ENCODE measurements around the gene BTBD2.

Gene BTBD2

DNA sequence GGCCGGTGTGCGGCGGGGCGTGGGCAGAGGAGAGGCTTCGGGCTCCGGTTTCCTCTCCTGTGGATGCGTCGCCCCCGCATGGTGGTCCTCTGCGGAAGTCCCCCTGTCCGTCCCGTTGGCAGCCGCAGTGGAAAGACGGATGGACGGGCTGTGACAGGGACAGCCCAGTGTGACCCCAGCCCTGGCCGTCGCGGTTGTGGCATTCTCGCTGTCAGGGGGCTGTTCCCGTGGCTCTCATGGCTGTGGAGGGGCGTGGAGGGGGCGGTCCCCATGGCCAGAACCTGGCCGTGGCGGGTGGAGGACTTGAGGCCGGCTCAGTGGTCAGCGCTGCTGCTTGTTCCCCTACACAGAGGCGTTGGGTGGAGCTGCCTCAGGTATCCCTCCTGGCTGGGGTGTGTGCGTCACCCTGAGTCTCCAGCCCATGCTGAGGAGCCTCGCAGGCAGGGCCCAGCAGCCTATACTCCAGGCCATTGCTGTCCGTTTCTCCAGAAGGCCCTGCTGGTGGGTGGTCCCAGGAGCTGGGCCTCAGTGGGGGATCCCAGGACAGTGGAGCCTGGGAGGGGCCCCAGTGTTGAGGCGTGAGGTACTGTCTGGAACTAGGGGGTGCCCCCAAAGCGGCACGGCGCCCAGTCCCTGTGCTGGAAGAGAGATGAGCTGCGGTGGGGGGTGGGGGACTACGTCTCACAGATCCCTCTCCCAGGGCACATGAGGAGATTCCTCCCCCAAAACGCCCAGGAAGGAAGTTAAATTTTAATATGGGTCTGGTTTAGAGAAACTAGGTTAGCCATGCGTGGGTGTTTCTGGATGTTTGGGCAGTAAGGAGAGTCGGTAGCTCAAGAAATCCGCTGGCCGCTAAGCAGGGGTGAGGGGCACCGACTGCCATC lies 54.3 kb downstream of the BTBD2 start:
- no peak for DNase-seq (ENCODE audit: low read depth in 2 of 2)

DNA sequence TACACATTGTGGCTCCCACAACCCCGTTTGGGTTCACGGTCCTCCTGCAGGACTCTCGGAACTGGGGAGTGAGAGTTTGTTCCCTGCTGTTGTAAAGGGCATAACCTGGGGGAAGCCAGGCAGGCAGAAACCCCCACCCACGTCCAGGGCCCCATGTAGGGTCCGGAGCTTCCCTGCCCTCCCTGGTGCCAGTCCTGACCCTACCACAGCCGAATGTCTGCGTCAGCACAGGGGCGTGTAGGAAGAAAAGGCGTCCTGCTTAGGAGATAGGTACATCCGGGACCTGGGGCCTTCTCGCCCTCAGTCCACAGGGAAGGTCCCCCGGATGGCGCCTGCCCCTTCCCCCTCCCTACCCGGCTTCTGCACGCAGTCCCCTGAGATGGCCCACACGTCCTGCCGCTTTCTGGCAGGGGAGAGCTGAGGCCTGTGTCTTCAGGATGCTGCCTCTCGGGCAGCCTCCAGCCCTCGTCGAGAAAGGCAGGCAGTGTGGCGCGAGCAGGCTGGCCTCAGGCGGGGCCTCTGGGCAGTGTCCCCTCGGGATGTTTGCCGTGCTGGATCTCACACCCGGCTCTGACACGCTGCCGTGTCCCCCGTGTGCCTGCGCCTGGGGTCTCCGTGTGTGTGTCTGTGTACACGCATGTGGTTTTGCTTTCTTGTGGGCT lies 55.5 kb downstream of the BTBD2 start:
- DNase-seq (ENCODE audit: low read depth in 2 of 2) = no peak

DNA sequence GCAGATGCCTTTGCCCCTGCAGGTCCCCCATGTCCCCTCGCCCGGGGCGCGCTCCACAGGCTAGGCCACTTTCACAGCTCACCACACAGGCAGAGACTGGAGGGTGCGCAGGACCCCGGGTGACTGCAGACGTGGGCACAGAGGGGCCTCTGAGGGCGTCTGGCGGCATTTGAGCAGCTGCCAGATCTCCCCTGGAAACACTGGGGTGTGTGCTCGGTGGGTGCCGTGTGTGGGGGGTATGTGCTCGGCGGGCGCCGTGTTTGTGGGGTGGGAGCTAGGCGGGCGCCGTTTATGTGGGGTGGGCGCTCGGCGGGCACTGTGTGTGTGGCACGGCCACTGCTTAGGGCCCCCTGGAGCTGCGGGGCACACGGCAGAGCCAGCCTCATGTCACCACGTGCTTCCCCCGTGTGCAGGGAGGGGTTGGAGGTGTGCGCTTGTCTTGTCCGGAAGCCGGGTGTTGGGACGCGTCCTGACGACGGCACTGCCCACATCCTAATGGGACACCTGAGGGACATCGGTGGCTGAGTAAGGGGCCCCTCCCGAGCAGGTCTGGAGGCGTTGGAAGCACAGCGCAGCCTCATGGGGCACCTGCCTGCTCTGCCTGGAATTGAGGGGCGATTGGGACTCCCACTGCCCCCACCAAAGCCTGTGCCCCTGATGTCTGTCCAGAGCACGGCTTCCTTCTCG lies 57.8 kb downstream of the BTBD2 start:
- no peak for DNase-seq (ENCODE audit: low read depth in 2 of 2)

DNA sequence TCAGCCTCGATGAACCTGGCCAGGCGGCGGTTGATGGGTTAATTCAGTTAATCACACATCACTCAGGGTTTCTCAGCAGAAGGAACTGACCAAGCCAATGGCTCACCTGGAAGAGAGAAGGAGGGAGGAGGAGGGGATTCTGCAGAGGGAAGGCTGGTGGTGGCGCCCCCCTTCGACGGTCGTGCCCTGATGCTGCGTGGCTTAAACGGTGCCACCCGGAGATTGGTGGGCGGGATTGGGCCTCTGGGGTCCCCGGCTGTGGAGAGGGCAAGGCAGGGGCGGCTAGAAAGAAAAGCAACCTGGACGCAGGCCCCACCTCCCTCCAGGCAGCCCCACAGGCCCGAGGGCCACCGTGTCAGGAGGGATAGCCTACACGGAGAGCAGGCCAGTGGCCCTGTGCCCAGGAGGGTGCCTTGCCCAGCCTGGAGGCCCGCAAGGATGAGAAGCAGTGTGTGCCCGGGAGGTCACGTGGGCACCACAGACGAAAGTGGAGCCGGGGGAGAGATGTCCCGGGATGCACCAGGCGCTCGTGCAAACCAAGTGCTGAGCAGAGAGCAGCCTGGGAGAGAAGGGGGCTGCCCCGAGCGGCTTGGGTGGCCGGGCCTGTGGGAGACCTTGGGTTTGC lies 58.5 kb downstream of the BTBD2 start:
- no peak for DNase-seq (ENCODE audit: low read depth in 2 of 2)

DNA sequence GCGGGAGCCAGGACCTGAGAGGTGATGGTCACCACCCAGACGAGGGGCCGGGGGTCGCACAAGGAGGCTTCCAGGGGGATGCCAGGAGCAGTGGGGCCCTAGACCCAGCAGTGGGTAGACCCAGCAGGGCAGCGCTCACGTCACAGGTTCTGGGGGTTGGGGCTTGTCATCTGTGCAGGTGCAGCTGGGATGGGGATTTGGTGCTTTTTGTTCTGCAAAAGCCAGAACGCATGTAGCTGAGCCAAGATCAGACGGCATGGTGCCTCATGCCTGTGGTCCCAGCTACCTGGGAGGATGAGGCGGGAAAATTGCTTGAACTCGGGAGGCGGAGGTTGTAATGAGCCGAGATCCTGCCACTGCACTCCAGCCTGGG lies 59.4 kb downstream of the BTBD2 start:
- DNase-seq (ENCODE audit: low read depth in 2 of 2) = no peak

DNA sequence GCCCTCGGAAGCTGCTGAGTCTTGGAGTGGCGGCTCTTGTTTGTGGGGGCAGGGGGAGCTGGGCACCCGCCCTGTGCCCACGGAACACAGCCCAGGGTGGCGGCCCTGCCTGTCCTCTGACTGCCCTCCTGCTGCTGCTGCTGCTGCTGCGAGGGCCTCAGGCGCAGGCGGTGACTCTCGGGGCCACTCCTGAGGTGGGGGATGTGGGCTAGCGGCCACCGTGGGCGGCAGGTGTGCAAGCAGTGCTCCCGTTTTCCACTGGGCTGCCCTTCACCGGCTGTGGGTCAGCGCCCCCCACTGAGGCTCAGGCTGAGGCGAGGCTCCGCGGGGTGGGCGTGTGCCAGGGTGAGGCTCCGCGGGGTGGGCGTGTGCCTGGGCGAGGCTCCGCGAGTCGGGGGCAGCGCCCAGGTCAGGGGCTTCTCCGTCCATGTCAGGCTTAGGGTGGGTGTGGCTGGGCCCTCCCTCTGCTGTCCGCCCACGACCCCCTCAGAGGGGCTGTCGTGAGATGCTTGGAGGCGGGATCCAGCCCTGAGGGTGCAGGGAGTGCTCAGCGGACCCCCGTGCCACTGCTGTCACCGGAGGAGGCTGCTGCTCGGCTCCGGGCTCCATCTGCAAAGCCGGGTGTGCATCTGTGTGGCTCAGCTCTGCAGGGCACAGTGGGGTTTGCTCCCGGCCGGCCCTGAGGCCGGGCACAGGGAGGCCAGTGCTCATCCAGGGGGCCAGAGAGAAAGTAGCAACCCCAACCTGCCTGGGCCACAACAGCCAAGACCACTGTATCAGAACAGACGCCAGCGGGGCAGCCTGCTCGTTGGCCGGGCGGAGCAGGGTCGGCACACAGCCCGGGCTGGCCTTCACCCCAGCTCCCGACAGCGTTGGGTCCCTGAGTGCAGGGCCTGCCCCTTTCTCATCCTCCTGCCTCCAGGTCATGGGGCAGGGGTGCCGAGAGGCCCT lies 60.1 kb downstream of the BTBD2 start:
- DNase-seq (ENCODE audit: low read depth in 2 of 2) = no peak

DNA sequence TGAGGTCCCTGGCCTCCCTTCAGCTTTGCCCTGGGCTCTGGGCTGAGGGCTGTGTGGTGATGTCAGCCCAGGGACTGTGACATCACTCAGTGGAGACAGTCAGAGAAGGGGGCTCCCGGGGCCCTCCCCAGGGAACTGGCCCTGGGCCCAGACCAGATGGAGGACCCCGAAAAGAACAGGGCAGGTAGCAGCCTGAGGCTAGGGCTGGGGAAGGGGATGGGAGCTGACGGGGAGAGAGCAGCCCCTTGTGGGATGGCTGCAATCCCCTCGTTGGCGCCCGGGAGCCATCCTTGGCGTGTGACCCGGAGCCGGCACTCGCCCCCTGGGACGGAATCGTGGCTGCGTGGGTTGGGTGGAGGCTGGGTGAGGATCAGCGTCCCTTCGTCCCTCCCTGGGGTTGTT lies 61.0 kb downstream of the BTBD2 start:
- DNase-seq (ENCODE audit: low read depth in 2 of 2) = no peak

DNA sequence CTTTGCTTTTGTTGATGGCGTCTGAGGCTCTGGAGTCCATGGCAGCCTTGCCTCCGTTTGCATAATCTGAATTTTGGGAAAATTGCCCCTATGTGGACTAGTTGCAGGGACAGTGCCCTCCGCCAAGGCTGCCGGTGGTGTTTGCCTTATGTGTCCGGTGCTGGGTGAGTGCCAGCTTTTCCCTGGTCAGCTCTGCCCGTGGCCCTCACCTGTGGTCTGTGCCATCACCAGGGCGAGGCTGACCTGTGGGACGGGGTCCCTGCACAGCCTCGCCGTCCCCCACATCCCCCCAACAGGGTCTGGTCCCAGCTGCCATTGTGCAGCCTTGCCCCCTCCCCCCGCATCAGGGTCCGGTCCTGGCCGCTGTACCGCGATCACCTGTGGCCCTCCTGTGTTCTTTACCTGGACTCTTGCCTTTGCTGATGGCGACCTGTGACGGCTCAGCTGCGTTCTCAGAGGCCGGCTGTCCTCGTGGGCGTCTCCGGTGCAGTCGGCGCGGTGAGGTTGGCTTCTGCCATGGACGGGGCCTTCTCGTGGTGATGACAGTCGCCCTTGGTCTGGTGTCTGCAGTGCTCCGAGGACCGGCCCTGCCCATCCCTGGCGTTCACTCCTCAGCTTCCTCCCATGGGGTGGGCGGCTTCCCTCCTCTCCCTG lies 61.9 kb downstream of the BTBD2 start:
- DNase-seq (ENCODE audit: low read depth in 2 of 2) = no peak

DNA sequence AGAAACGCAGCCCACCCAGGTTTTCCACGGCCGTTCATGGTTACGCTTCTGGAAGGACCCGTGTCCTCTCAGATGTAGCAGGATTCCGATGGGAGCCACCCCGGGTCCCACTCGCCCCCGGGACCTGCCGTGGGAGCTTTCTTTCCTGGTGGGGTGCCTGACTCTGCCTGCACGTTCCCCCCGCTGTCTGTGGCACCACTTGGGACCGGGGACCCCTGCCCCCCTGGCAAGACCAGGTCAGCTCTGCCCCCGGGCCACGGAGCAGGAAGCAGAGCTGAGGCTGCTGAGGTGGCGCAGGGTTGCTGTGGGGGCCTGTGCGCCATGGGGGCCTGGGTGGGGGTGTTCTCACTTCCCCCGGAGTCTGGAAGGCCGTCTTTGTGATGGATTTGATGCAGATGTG lies 62.5 kb downstream of the BTBD2 start:
- DNase-seq (ENCODE audit: low read depth in 2 of 2) = no peak

DNA sequence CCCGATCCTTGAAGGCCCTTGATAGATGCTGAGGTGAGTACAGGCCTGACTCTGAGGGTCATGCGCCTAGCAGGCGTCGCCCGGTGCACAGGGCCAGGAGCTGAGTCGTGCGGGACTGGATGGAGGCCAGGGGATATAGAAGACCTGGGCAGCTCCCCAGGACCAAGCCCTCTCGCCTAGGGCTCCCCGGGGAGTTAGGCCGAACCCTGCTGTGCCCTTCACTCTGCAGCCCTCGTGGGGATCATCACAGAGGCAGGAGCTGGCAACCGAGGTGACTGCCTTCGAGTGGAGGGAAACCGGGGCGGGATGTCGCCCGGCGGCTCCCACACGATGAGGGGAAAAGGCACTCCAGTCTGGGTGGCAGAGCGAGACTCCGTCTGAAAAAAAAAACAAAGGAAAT lies 62.9 kb downstream of the BTBD2 start:
- DNase-seq (ENCODE audit: low read depth in 2 of 2) = no peak

DNA sequence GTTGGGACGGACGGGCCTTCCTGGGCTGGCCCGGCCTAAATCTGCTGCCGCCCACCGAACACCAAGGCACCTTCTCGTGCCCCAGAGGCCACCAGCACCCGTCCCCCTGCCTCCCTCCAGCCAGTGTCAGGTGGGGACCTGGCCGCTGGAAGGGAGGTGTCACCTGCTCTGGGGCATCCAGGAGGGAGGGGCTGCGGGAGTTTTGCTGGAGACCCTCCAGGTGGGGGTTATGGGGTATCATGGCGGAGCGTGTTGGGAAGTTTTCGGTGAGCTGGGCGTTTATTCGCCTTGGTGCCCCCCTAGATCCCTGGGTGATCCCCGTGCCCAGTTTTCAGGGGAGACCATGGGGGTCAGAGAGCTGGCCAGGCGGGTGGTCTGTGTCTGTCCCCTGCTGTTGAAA lies 64.9 kb downstream of the BTBD2 start:
- DNase-seq (ENCODE audit: low read depth in 2 of 2) = no peak

DNA sequence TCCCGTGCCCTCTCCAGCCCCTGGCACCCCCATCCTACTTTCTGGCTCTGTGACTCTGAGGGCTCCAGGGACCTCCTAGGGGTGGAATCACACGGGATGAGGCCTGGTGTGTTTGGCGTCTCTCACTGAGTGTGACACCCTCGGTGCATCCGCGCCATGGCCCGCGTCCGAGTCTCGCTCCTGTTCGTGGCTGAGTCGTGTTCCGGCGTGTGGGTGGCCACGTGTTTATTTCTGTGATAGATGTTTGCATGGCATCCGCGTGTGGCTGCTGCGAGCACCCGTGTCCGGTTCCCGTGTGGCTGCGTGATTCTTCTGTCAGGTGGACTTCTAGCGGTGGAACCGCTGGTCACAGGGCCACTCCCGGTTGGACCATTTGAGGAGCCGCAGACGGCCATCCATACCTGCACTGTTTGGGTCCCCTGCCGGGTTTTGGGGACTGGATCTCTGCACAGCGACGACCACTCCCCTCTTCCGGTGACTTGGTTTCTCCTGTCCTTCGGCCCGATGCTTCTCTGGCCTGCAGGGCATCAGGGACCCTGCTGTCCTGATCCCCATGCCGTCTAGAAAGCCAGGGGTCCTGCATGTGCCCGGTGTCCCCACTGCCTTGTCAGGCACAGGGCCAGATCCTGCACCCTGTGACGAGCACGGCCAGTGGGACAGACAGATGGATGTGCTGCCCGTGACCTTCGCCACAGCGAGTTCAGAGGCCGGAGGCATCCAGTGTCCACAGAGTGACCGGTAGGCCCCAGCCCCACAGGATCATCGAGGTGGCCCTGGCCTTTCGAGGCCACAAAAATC lies 66.0 kb downstream of the BTBD2 start:
- no peak for DNase-seq (ENCODE audit: low read depth in 2 of 2)

DNA sequence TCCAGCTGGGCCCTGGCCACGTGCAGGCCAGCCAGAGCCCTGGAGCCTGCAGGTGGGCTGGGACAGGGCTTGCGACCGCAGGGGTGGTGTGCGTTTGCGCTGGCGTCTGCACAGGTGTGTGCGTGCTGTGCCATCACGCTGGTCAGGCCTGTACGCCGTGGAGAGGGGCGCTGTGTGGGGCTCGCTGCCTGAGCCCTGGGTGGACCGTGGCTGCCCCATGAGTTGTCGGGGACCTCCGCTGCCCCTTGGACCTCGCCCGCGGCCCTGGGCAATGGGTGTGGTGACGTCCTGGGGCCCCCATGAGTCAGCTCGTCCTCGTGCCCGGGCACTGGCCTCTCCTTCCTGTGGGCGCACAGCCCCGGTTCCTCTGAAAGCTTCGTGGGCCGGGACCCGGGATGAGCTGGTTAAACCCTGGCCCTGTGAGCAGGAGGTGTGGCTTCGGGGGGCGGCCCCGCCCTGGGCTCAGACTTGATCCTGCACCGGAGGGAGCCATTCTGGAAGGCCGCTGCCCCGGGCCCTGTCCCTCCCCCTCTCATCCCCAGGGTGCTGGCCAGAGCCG lies 67.8 kb downstream of the BTBD2 start:
- DNase-seq (ENCODE audit: low read depth in 2 of 2) = no peak

DNA sequence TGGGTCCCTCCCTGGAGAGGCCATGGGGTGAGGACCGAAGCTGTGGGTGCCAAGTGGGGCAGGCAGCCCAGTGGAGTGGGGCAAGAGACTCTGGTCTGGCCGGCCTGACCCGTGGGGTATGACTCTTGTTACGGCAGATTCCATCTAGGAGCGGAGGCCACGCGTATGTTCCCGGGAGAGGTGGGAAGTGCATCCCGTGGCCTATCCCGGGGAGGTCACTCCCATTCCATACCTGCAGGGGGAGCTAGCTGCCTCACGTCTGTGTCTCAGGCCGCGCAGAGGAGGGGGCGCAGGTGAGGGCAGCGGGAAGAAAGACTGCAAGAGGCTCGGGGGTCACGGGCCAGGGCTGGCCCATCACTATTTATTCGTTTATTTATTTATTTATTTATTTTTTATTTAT lies 69.6 kb downstream of the BTBD2 start:
- peak in 1 of 2 donors; percentile 38 for DNase-seq (ENCODE audit: low read depth in 2 of 2)

DNA sequence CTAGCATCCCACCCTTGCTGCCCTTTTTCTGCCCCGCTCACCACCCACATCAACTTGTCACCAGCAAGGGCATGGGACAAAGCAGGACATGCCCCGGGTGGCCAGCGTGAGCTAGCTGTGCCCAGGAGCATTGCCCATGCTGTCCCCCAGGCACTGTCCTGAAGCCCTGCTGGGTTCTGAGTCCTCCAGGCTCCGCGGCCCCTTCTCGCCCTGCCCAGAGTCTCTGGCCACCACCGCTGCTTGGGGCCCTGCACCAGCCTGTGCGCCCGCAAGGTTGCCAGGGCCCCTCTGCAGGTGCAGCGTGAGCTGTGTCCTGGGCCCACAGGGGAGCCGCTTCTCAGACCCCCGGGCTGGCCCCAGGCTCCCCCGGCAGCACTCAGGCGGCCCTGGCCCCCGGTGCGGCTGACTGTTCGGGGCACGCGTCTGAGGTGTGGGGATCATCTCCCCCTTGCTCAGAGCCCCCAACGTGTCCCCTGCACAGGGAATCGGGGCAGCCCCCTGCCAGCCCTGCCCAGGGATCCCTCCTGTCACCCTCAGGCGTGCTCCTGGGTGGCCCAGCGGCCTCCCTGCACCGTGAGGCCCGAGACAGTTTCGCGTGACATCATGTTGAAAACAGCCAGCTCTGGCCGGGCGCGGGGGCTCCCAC lies 70.5 kb downstream of the BTBD2 start:
- no peak for DNase-seq (ENCODE audit: low read depth in 2 of 2)

DNA sequence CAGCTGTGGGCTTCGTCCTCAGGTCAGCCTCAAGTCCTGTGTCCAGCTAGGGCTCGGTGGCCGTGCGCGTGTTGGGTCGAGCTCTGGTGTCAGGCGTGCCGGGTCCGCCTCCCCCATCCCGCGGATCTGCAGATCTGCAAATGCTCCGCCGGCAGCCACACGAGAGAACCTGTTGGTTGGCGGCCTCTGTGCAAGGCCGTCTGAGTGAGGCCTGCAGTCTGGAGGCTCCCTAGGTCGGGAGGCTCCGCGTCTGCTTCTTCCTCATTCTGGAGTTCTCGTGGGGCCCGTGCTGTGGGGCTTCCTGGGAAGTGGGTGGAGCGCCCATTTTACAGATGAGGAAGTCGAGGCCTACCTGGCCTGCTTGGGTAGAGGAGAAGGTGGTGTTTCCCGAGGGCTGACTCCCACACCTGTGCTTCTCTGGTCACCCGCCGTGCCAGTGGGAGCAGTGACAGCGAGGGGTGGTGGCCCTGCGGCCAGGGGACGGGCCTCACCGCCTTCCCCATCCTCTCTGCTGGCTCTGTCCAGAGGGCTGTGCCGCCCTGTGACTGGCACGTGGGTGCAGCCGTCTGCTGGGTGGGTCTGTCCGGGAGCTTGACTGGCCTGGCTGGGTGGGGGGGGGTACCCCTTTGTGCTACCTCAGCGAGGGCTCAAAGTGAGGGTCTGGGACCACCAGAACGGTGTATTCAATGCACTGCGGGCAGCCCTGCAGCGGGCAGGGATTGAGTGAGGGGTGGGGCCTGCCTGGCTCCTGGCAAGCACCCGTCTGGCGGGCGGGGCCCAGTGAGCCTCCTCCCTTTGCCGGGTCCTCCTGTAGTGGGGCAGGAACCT lies 71.2 kb downstream of the BTBD2 start:
- DNase-seq (ENCODE audit: low read depth in 2 of 2) = no peak

DNA sequence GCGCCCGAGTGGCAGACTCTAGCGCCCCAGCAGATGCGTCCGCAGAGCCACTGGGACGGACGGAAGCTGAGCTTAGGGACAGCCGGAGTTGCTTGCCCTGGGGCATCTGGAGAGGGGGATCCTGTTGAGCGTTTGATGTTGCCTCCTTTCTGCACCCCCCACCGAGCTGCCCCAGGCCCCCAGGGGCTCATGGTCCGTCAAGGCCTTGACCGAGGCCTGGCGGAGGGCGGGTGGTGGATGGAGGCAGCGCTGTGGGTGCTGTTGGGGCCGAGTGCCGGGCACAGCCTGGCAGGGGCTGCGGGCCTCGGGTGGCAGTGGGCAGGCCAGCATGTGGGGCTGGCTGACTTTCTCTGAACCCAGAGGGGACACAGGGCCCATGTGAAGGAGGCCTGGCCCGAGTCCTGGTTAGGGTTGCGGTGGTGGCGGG lies 71.8 kb downstream of the BTBD2 start:
- DNase-seq (ENCODE audit: low read depth in 2 of 2) = no peak

DNA sequence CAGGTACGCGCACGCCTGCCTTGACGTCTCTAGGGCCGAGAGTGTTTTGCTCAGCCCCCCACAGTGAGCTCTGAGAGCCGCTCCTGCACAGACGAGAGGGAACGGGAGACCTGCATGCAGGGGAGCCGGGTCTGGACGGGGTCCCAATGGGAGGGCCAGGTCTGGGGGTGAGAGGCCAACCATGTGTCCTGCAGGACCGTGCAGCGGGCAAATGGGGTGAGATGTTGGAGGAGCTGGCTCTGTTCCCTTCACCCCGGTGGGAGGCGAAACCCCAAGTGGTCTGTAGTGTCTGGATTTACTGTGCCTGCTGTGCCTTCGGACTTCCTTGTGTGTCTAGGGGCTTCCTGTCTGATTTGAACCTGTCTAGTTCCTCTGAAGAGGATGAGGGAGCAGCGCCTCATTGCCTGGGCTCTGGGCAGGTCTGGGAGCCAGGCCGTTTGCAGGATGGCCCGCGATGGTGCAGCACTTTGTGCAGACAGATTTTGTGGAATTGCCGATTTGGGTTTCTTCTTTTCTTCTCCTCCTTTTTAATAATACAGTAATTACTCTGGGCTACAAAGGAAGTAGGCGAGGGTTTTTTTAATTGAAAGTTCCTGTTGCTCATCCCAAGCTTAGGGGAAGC lies 72.5 kb downstream of the BTBD2 start:
- DNase-seq (ENCODE audit: low read depth in 2 of 2) = no peak
